Heart right ventricle (tissue), 16 donors: Measurements from ENCODE around the gene SETD3. TPM values are rescaled to one million over a fixed set of nuclear protein-coding genes. Genes with fewer than 3 reads are reported as not detected.

Experiments used
- ATAC-seq, 8 donors: fragments of 200-7000 bp; cut with Tn5 transposase; one replicate each; pipeline ENCODE4 v1.9.1; 2020; ENCODE audit warnings: mild to moderate bottlenecking in 8 of 8, moderate library complexity in 8 of 8, moderate number of reproducible peaks in 1 of 8
- DNase-seq, 2 donors: peaks; one replicate each; pipeline ENCODE4 v3.0.0-alpha.2; 2020
- H3K27ac ChIP-seq, 10 donors: fragments of 200-600 bp; sonication (generic) in 2 of 10; one replicate each; pipeline versions ENCODE4 v1.5.0 to v1.8.0; 2020 to 2022; ENCODE audit warnings: mild to moderate bottlenecking in 3 of 10
- H3K27me3 ChIP-seq, 7 donors: fragments of 200-600 bp; one replicate each; pipeline ENCODE4 v1.8.0; 2021 to 2022; ENCODE audit warnings: mild to moderate bottlenecking in 2 of 7
- H3K36me3 ChIP-seq, 9 donors: fragments of 200-600 bp; sonication (generic) in 1 of 9; one replicate each; pipeline versions ENCODE4 v1.5.0 to v1.8.0; 2020 to 2022; ENCODE audit warnings: mild to moderate bottlenecking in 2 of 9
- H3K4me1 ChIP-seq, 9 donors: fragments of 200-600 bp; sonication (generic) in 1 of 9; one replicate each; pipeline versions ENCODE4 v1.5.0 to v1.8.0; 2020 to 2022; ENCODE audit warnings: mild to moderate bottlenecking in 4 of 9
- H3K4me3 ChIP-seq, 10 donors: fragments of 200-600 bp; sonication (generic) in 2 of 10; one replicate each; pipeline versions ENCODE4 v1.5.0 to v1.8.0; 2020 to 2022; ENCODE audit warnings: mild to moderate bottlenecking in 7 of 10, moderate library complexity in 2 of 10
- H3K9me3 ChIP-seq, 11 donors: fragments of 200-600 bp in 10 of 11; sonication (generic) in 2 of 11; one replicate each; pipeline versions ENCODE4 v1.5.0 to v1.8.0; 2013 to 2022; ENCODE audit warnings: mild to moderate bottlenecking in 2 of 11, control low read depth in 1 of 11, moderate library complexity in 1 of 11
- CTCF ChIP-seq, 9 donors: fragments of 200-600 bp; sonication (generic) in 2 of 9; IDR thresholded peaks; one replicate each; pipeline versions ENCODE4 v1.5.0 to v1.8.0; 2021 to 2022; ENCODE audit warnings: antibody characterized with exemption in 9 of 9, mild to moderate bottlenecking in 5 of 9, moderate library complexity in 1 of 9
- whole genome bisulfite sequencing, 2 donors: extraction: QIAGEN DNeasy Blood & Tissue Kit; methylation state at CpG; one replicate each; pipeline ENCODE4 v1.1.7; 2013; ENCODE audit warnings: inconsistent platforms in 1 of 2; 5-methylcytosine and 5-hydroxymethylcytosine counted together
- intact Hi-C, 10 donors: fragments of 100-400 bp; cut with DNase I; formaldehyde crosslinking; loops; one replicate each; pipeline versions ENCODE4 v1.11.1 to v1.14.2; 2022
- polyA plus RNA-seq, 2 donors: library from polyadenylated mRNA; stranded (reverse); fragments of 200-250 nt; gene quantifications; one replicate each; pipeline ENCODE4 v1.2.3, GENCODE V29; 2013
- total RNA-seq, 10 donors: library from RNA; stranded (reverse); fragmentation: NEBNext Ultra II Directional in 3 of 10; extraction: Animal tissue kit (Norgen Biotek cat#: 25700) in 3 of 10; gene quantifications; one replicate each; pipeline versions ENCODE4 v1.2.1 to v1.2.4, GENCODE V29; 2021 to 2023
- donor health status: Arrhythmogenic right ventricular cardiomyopathy.
- donor health status: ischemic (EF 13 %, LVEDD 7.1; RV severe dilation, severe dysfunction).
- donor health status: healthy with polysubstance abuse.
- donor health status: DM: no; HTN: yes; CAD: no.
- donor health status: DM: no; HTN: no; CAD: no.
- donor health status: ischemic (EF 25% LVEDD 6.9; RV normal size, moderate dysfunction).
- donor health status: ischemic (EF 25% LVEDD 5.7; RV mildly dilated, moderate dysfunction).
- donor health status: healthy.
- donor health status: DM: yes; HTN: yes; CAD: no.
- donor health status: Ischemic cardiomyopathy.
- donor health status: ischemic (EF 35%, LVEDD 5.7; RV mildly dilated, moderate dysfunction).
- donor health status: nonischemic (EF 11% LVEDD 7.7; RV severe dilation, severe dysfunction).
- donor health status: DM: yes; HTN: yes; CAD: no.
- donor health status: PGD.
- donor health status: ischemic (EF 29% LVEDD 5.4; RV normal size, mild dysfunction).
- donor health status: nonischemic (EF 23%, LVEDD 6.1; RV moderate dilation, normal function).

SETD3 gene
- total and polyA plus RNA-seq, 12 donors: 35.0 to 129 (median 106) TPM

GRCh38 chr14:99363051-99363450 lies 117.6 kb downstream of the SETD3 start:
- DNase-seq (no peak), ATAC-seq (no peak)
- Histone ChIP-seq H3K27ac (no peak overlapping the region), H3K9me3 (no peaks in the 10 kb centered on the region), H3K36me3 (no peaks in the 10 kb centered on the region), H3K4me1 (no peaks in the 10 kb centered on the region), H3K4me3 (no peak overlapping the region), H3K27me3 (no peaks in the 10 kb centered on the region)
- intact Hi-C loops: no loop called here
- 88 to 95% methylated on average over 12 of the region's 12 CpGs for WGBS, 2 donors
- TF ChIP-seq CTCF (IDR thresholded peaks at IDR 0.05): no peak

- intact Hi-C loops: no loop called here
- TF ChIP-seq CTCF (IDR thresholded peaks at IDR 0.05): no peak
- Histone ChIP-seq H3K9me3 (no peaks in the 10 kb centered on the region), H3K4me3 (no peak overlapping the region), H3K27me3 (no peaks in the 10 kb centered on the region), H3K27ac (no peak overlapping the region), H3K4me1 (no peaks in the 10 kb centered on the region), H3K36me3 (no peaks in the 10 kb centered on the region)
- ATAC-seq (no peak), DNase-seq (no peak)
- 90 to 91% methylated on average over 21 of the region's 21 CpGs for WGBS, 2 donors
Measured at GRCh38 chr14:99361596-99362215, 119.0 kb downstream of the SETD3 start.

- intact Hi-C loops: no loop called here
- Histone ChIP-seq H3K4me3 (no peak overlapping the region), H3K9me3 (no peaks in the 10 kb centered on the region), H3K36me3 (no peaks in the 10 kb centered on the region), H3K27ac (no peak overlapping the region), H3K4me1 (no peaks in the 10 kb centered on the region), H3K27me3 (no peaks in the 10 kb centered on the region)
- ATAC-seq (peak in 1 of 8 donors; percentile 17), DNase-seq (no peak)
- TF ChIP-seq CTCF (IDR thresholded peaks at IDR 0.05): no peak
- 87 to 94% methylated on average over 24 of the region's 24 CpGs for WGBS, 2 donors
Measured at GRCh38 chr14:99360774-99361595, 119.7 kb downstream of the SETD3 start.

GRCh38 chr14:99359906-99360305 lies 120.8 kb downstream of the SETD3 start:
- Histone ChIP-seq H3K27me3 (no peaks in the 10 kb centered on the region), H3K4me1 (no peaks in the 10 kb centered on the region), H3K36me3 (no peaks in the 10 kb centered on the region), H3K9me3 (no peaks in the 10 kb centered on the region), H3K27ac (no peak overlapping the region), H3K4me3 (no peak overlapping the region)
- WGBS, 2 donors: 88 to 95% methylated on average over 5 of the region's 5 CpGs
- no peak for TF ChIP-seq CTCF (IDR thresholded peaks at IDR 0.05)
- intact Hi-C loops: no loop called here
- ATAC-seq (no peak), DNase-seq (no peak)
